Neural progenitor cell (in vitro differentiated cells): ENCODE results near the gene YPEL2. TPM values are rescaled to one million over a fixed set of nuclear protein-coding genes. Genes with fewer than 3 reads are reported as not detected.

Experiments
- DNase-seq: peaks from one replicate; pipeline ENCODE4 v3.0.0-alpha.2; 2016; ENCODE audit warnings: low spot score
- H2AFZ ChIP-seq: fragments of 200-600 bp; sonication (generic); replicated peaks from 2 replicates; pipeline ENCODE4 v1.6.1; 2016; ENCODE audit warnings: antibody characterized with exemption
- H3F3A ChIP-seq: fragments of 200-600 bp; sonication (generic); 2 replicates; pipeline ENCODE4 v1.6.1; 2016; ENCODE audit warnings: antibody characterized with exemption, low read depth
- H3K27ac ChIP-seq: fragments of 200-600 bp; sonication (generic); 2 replicates; pipeline ENCODE4 v1.5.1; 2016; ENCODE audit warnings: mild to moderate bottlenecking
- H3K27me3 ChIP-seq: fragments of 200-600 bp; sonication (generic); 2 replicates; pipeline ENCODE4 v1.6.1; 2016; ENCODE audit warnings: mild to moderate bottlenecking, moderate library complexity
- H3K36me3 ChIP-seq: fragments of 200-600 bp; sonication (generic); 2 replicates; pipeline ENCODE4 v1.5.1; 2016
- H3K4me1 ChIP-seq: fragments of 200-600 bp; sonication (generic); 2 replicates; pipeline ENCODE4 v1.6.1; 2016; ENCODE audit warnings: mixed run types
- H3K4me2 ChIP-seq: fragments of 200-600 bp; sonication (generic); 2 replicates; pipeline ENCODE4 v1.6.1; 2016
- H3K4me3 ChIP-seq: fragments of 200-600 bp; sonication (generic); 2 replicates; pipeline ENCODE4 v1.5.1; 2016
- H3K79me2 ChIP-seq: fragments of 200-600 bp; sonication (generic); 2 replicates; pipeline ENCODE4 v1.6.1; 2016; ENCODE audit warnings: low read depth
- H3K9ac ChIP-seq: fragments of 200-600 bp; sonication (generic); 2 replicates; pipeline ENCODE4 v1.6.1; 2016
- H3K9me3 ChIP-seq: fragments of 200-600 bp; sonication (generic); 2 replicates; pipeline ENCODE4 v1.5.1; 2016; ENCODE audit warnings: low read depth
- H4K20me1 ChIP-seq: fragments of 200-600 bp; sonication (generic); 2 replicates; pipeline ENCODE4 v1.6.1; 2016; ENCODE audit warnings: low read depth
- H3K27ac Mint-ChIP-seq: 3 replicates; pipeline ENCODE4 v1.8.0; 2021; ENCODE audit warnings: mixed read lengths
- H3K27me3 Mint-ChIP-seq: 2 replicates; pipeline ENCODE4 v1.8.0; 2022; ENCODE audit warnings: low read depth, mild to moderate bottlenecking, inconsistent platforms, moderate library complexity, mixed read lengths; ENCODE audit not compliant: insufficient read depth
- H3K36me3 Mint-ChIP-seq: 3 replicates; pipeline ENCODE4 v1.8.0; 2021; ENCODE audit warnings: mixed read lengths
- H3K4me1 Mint-ChIP-seq: 3 replicates; pipeline ENCODE4 v1.8.0; 2021; ENCODE audit warnings: mixed read lengths
- H3K4me3 Mint-ChIP-seq: 3 replicates; pipeline ENCODE4 v1.8.0; 2021; ENCODE audit warnings: mild to moderate bottlenecking, moderate library complexity, mixed read lengths
- H3K9me3 Mint-ChIP-seq: 3 replicates; pipeline ENCODE4 v1.8.0; 2020; ENCODE audit warnings: mixed read lengths
- EZH2 ChIP-seq: fragments of 200-600 bp; sonication (generic); IDR thresholded peaks from 2 replicates; pipeline ENCODE4 v1.6.1; 2017; ENCODE audit warnings: antibody characterized with exemption, mild to moderate bottlenecking, moderate library complexity
- EZH2phosphoT487 ChIP-seq: fragments of 200-600 bp; sonication (generic); IDR thresholded peaks from 2 replicates; pipeline ENCODE4 v1.6.1; 2017; ENCODE audit warnings: antibody characterized with exemption
- total RNA-seq: library from RNA; depleted of rRNA; stranded (reverse); fragments of >200 nt; gene quantifications from 2 replicates; pipeline ENCODE4 v1.2.3, GENCODE V29; 2015; ENCODE audit warnings: low replicate concordance
- TF ChIP-seq, protein P1 (sequence below): fragments of 200-600 bp; sonication (generic); IDR thresholded peaks from 2 replicates; pipeline ENCODE4 v1.5.1; 2017; ENCODE audit warnings: antibody characterized with exemption, mild to moderate bottlenecking

The YPEL2 gene
- total RNA-seq, 1 donor from 2014 or later = 38.0 TPM

DNA sequence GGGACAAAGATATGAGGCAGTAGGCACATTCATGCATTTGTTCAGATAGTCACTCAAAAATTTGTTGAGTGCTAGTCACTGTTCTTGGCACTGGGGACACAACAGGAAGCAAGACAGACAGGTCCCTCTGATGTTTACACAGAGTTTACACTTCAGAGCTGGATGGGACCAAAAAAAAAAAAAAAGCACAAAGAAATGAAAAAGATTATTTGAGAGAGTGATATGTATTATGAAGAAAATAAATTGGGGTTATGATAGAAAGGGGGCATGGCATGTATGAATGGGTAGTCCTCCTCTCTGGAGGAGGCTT is 3.5 kb upstream of the YPEL2 start:
- TF ChIP-seq EZH2 (no peak), EZH2phosphoT487 (no peak)
- TF ChIP-seq, protein P1, sequence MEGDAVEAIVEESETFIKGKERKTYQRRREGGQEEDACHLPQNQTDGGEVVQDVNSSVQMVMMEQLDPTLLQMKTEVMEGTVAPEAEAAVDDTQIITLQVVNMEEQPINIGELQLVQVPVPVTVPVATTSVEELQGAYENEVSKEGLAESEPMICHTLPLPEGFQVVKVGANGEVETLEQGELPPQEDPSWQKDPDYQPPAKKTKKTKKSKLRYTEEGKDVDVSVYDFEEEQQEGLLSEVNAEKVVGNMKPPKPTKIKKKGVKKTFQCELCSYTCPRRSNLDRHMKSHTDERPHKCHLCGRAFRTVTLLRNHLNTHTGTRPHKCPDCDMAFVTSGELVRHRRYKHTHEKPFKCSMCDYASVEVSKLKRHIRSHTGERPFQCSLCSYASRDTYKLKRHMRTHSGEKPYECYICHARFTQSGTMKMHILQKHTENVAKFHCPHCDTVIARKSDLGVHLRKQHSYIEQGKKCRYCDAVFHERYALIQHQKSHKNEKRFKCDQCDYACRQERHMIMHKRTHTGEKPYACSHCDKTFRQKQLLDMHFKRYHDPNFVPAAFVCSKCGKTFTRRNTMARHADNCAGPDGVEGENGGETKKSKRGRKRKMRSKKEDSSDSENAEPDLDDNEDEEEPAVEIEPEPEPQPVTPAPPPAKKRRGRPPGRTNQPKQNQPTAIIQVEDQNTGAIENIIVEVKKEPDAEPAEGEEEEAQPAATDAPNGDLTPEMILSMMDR = no peak
- H3K9me3 Mint-ChIP-seq = no peaks in the 10 kb centered on the region
- Histone ChIP-seq H3K4me1 (peaks cover 32% of the 10 kb centered on the region), H3K4me2 (no peak overlapping the region), H3K79me2 (peaks cover 10% of the 10 kb centered on the region), H4K20me1 (peaks cover 11% of the 10 kb centered on the region), H3K27ac (no peak overlapping the region), H3K4me3 (no peak overlapping the region), H3K27me3 (peaks cover 6% of the 10 kb centered on the region), H3K9ac (no peak overlapping the region), H3K9me3 (no peaks in the 10 kb centered on the region), H3K36me3 (no peaks in the 10 kb centered on the region), H3F3A (peaks cover 36% of the 10 kb centered on the region), H2AFZ (no peak overlapping the region)
- peaks cover 31% of the 10 kb centered on the region for H3K4me1 Mint-ChIP-seq
- no peaks in the 10 kb centered on the region for H3K36me3 Mint-ChIP-seq
- H3K27ac Mint-ChIP-seq = no peak overlapping the region
- no peak overlapping the region for H3K4me3 Mint-ChIP-seq
- no peak for DNase-seq
- peaks cover 2% of the 10 kb centered on the region for H3K27me3 Mint-ChIP-seq

DNA sequence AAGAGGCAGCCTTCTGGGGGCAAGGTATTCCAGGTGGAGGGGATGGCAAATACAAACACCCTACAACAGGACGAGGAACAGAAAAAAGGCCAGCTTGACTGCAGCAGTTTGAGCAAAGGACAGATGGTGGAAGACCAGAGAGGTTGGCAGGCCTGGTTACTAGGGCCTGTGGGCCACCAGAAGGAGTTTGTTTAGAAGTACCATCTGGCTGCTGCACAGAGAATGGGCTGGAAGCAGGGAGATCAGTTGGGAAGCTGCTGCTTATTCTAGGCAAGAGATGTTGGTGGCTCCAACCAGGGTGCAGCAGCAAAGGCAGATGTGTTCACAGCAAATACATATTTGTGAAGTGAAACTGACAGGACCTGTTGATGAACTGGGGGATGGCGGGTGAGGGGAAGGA is 2.9 kb upstream of the YPEL2 start:
- peak overlapping the region; percentile 35 for H3K27ac Mint-ChIP-seq
- peaks cover 2% of the 10 kb centered on the region for H3K27me3 Mint-ChIP-seq
- Histone ChIP-seq H3K79me2 (peaks cover 17% of the 10 kb centered on the region), H3K36me3 (no peaks in the 10 kb centered on the region), H3K27me3 (peaks cover 13% of the 10 kb centered on the region), H3F3A (peaks cover 42% of the 10 kb centered on the region), H3K4me2 (peak overlapping the region; percentile 74), H3K4me3 (no peak overlapping the region), H3K9ac (no peak overlapping the region), H3K27ac (peak overlapping the region; percentile 94), H3K9me3 (no peaks in the 10 kb centered on the region), H2AFZ (no peak overlapping the region), H4K20me1 (peaks cover 18% of the 10 kb centered on the region), H3K4me1 (peaks cover 39% of the 10 kb centered on the region)
- no peak for DNase-seq
- H3K9me3 Mint-ChIP-seq = no peaks in the 10 kb centered on the region
- TF ChIP-seq EZH2phosphoT487 (no peak), EZH2 (no peak)
- TF ChIP-seq, protein P1 = no peak
- peaks cover 38% of the 10 kb centered on the region for H3K4me1 Mint-ChIP-seq
- no peaks in the 10 kb centered on the region for H3K36me3 Mint-ChIP-seq
- H3K4me3 Mint-ChIP-seq = no peak overlapping the region

DNA sequence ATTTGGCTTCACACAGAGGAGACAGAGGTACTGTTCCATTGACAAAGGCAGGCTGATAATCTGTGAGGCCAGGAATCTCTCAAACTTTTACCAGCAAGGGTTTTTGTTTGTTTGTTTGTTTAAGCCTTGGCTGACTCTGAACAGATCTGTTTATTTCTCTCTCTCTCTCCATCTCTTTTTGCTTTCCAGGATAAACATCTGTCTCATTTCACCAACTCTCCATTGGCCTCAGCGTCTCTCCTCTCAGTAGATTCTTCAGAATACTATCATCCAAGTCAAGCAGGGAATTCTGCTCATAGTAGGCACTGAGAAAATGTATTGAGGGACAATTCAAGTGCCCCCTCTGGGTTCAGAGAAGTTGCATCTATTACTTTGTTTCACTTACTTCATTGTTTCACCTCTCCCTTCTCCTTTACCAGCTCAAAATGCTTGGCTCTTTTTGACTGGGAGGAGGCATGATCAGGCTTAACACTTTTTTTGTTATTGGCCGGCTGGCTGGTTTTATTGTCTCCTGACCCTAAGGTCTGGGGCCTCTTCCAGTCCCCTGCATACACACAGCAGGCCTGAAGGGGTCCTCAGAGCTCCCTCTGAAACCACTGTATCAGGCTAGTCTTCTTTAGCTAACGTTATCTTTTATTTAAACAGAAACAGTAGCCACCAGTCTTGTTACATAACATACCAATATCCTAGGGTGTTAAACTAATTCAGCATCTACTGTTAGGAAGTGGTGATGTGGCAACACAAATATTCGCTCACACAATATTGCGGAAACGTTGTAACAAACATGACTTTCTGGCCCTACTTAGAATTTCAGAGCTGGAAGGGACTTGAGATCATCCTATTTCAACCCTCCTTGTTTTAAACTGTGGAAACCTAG is 2.0 kb upstream of the YPEL2 start:
- Histone ChIP-seq H3K9ac (no peak overlapping the region), H2AFZ (no peak overlapping the region), H3K27ac (peak overlapping the region; percentile 94), H3K9me3 (no peaks in the 10 kb centered on the region), H4K20me1 (peaks cover 26% of the 10 kb centered on the region), H3K79me2 (peaks cover 25% of the 10 kb centered on the region), H3F3A (peaks cover 42% of the 10 kb centered on the region), H3K4me3 (peak overlapping the region; percentile 18), H3K36me3 (no peaks in the 10 kb centered on the region), H3K27me3 (peaks cover 19% of the 10 kb centered on the region), H3K4me2 (peak overlapping the region; percentile 74), H3K4me1 (peaks cover 47% of the 10 kb centered on the region)
- Mint-ChIP-seq H3K36me3 (no peaks in the 10 kb centered on the region), H3K4me3 (peak overlapping the region; percentile 40), H3K4me1 (peaks cover 44% of the 10 kb centered on the region), H3K27ac (peak overlapping the region; percentile 34), H3K9me3 (no peaks in the 10 kb centered on the region), H3K27me3 (peaks cover 6% of the 10 kb centered on the region)
- TF ChIP-seq, protein P1 = peak; percentile 83
- TF ChIP-seq EZH2 = no peak
- peak; percentile 93 for DNase-seq
